Vagina (tissue), 2 donors: ENCODE measurements around the gene PARP9. TPM values are rescaled to one million over a fixed set of nuclear protein-coding genes. Genes with fewer than 3 reads are reported as not detected.

Experiments used
- DNase-seq, 2 donors: peaks; one replicate each; pipeline ENCODE4 v3.0.0-alpha.2; 2017; ENCODE audit errors: extremely low spot score in 2 of 2
- H3K27ac ChIP-seq: fragments of 200-600 bp; sonication (generic); one replicate; pipeline ENCODE4 v1.5.1; 2019
- H3K27me3 ChIP-seq: fragments of 200-600 bp; sonication (generic); one replicate; pipeline ENCODE4 v1.5.1; 2019
- H3K36me3 ChIP-seq, 2 donors: fragments of 200-600 bp; sonication (generic); one replicate each; pipeline ENCODE4 v1.5.1; 2017 to 2019
- H3K4me1 ChIP-seq: fragments of 200-600 bp; sonication (generic); one replicate; pipeline ENCODE4 v1.5.1; 2019
- H3K4me3 ChIP-seq, 2 donors: fragments of 200-600 bp; sonication (generic); 1 replicate in 1 of 2; 2 replicates in 1 of 2; pipeline ENCODE4 v1.5.1; 2016 to 2019
- H3K9me3 ChIP-seq: fragments of 200-600 bp; sonication (generic); one replicate; pipeline ENCODE4 v1.5.1; 2019
- CTCF ChIP-seq, 3 experiments: fragments of 450-650 bp in 2 of 3; fragments of 200-600 bp in 1 of 3; sonication (generic) in 1 of 3; IDR thresholded peaks; one replicate each; pipeline ENCODE4 v1.5.1; 2017 to 2019; ENCODE audit warnings: antibody characterized with exemption in 3 of 3, mild to moderate bottlenecking in 2 of 3, moderate library complexity in 2 of 3
- POLR2A ChIP-seq, 2 donors: fragments of 450-650 bp; IDR thresholded peaks; one replicate each; pipeline ENCODE4 v1.6.1; 2017; ENCODE audit warnings: antibody characterized with exemption in 2 of 2, mild to moderate bottlenecking in 2 of 2, moderate library complexity in 2 of 2
- POLR2AphosphoS5 ChIP-seq, 2 donors: sonication (generic); formaldehyde crosslinking; IDR thresholded peaks; one replicate each; pipeline ENCODE4 v1.9.0; 2017; ENCODE audit warnings: antibody characterized with exemption in 2 of 2, mild to moderate bottlenecking in 2 of 2, low read depth in 1 of 2; ENCODE audit not compliant: insufficient read depth in 1 of 2
- intact Hi-C: fragments of 100-400 bp; cut with DNase I; formaldehyde crosslinking; loops from one replicate; pipeline ENCODE4 v1.15.1; 2023
- total RNA-seq: library from RNA; depleted of rRNA; stranded (reverse); fragments of >200 nt; gene quantifications from one replicate; pipeline ENCODE4 v1.2.3, GENCODE V29; 2016

The PARP9 gene
- total RNA-seq, 1 donor from 2014 or later, result 19.4 TPM

- Histone ChIP-seq H3K36me3 (peaks cover 0 to 31% of the 10 kb centered on the region in 2 donors), H3K27me3 (no peaks in the 10 kb centered on the region), H3K4me1 (peaks cover 4% of the 10 kb centered on the region), H3K9me3 (no peaks in the 10 kb centered on the region), H3K27ac (no peak overlapping the region), H3K4me3 (no peak overlapping the region)
- intact Hi-C loops, result no loop called here
- no peak for TF ChIP-seq CTCF (IDR thresholded peaks at IDR 0.05)
- no peak for TF ChIP-seq POLR2A (IDR thresholded peaks at IDR 0.05)
- no peak for TF ChIP-seq POLR2AphosphoS5 (IDR thresholded peaks at IDR 0.05; ENCODE audit: insufficient read depth in 1 of 2, low read depth in 1 of 2)
- no peak for DNase-seq
Measured at GRCh38 chr3:122538956-122539490, 25.1 kb downstream of the PARP9 start.

GRCh38 chr3:122536632-122537001 is 27.5 kb downstream of the PARP9 start:
- no peak for DNase-seq
- intact Hi-C loops, result no loop called here
- Histone ChIP-seq H3K4me3 (no peak overlapping the region), H3K27ac (no peak overlapping the region), H3K36me3 (peaks cover 0 to 52% of the 10 kb centered on the region in 2 donors), H3K27me3 (no peaks in the 10 kb centered on the region), H3K9me3 (no peaks in the 10 kb centered on the region), H3K4me1 (peaks cover 4% of the 10 kb centered on the region)
- no peak for TF ChIP-seq POLR2AphosphoS5 (IDR thresholded peaks at IDR 0.05; ENCODE audit: insufficient read depth in 1 of 2, low read depth in 1 of 2)
- no peak for TF ChIP-seq CTCF (IDR thresholded peaks at IDR 0.05)
- no peak for TF ChIP-seq POLR2A (IDR thresholded peaks at IDR 0.05)

- TF ChIP-seq POLR2A (IDR thresholded peaks at IDR 0.05), result no peak
- no peak for TF ChIP-seq POLR2AphosphoS5 (IDR thresholded peaks at IDR 0.05; ENCODE audit: insufficient read depth in 1 of 2, low read depth in 1 of 2)
- TF ChIP-seq CTCF (IDR thresholded peaks at IDR 0.05), result no peak
- Histone ChIP-seq H3K27me3 (no peaks in the 10 kb centered on the region), H3K4me3 (no peak overlapping the region), H3K36me3 (peaks cover 0 to 55% of the 10 kb centered on the region in 2 donors), H3K9me3 (no peaks in the 10 kb centered on the region), H3K27ac (no peak overlapping the region), H3K4me1 (peaks cover 4% of the 10 kb centered on the region)
- DNase-seq, result no peak
- intact Hi-C loops, result no loop called here
Measured at GRCh38 chr3:122535964-122536631, 28.0 kb downstream of the PARP9 start.

GRCh38 chr3:122533931-122534334 is 30.2 kb downstream of the PARP9 start:
- no peak for TF ChIP-seq POLR2A (IDR thresholded peaks at IDR 0.05)
- TF ChIP-seq CTCF (IDR thresholded peaks at IDR 0.05), result no peak
- TF ChIP-seq POLR2AphosphoS5 (IDR thresholded peaks at IDR 0.05; ENCODE audit: insufficient read depth in 1 of 2, low read depth in 1 of 2), result peak in 1 of 2 donors; percentile 40
- DNase-seq, result no peak
- Histone ChIP-seq H3K9me3 (no peaks in the 10 kb centered on the region), H3K27ac (no peak overlapping the region), H3K27me3 (no peaks in the 10 kb centered on the region), H3K4me1 (peaks cover 3% of the 10 kb centered on the region), H3K36me3 (peaks cover 0 to 60% of the 10 kb centered on the region in 2 donors), H3K4me3 (no peak overlapping the region)
- intact Hi-C loops, result no loop called here

GRCh38 chr3:122533480-122533879 is 30.6 kb downstream of the PARP9 start:
- H3K9me3 ChIP-seq, result no peaks in the 10 kb centered on the region
- intact Hi-C loops, result no loop called here
- peaks cover under 1 to 60% of the 10 kb centered on the region in 2 donors for H3K36me3 ChIP-seq
- TF ChIP-seq POLR2AphosphoS5 (IDR thresholded peaks at IDR 0.05; ENCODE audit: insufficient read depth in 1 of 2, low read depth in 1 of 2), result no peak
- TF ChIP-seq CTCF (IDR thresholded peaks at IDR 0.05), result no peak
- no peak for TF ChIP-seq POLR2A (IDR thresholded peaks at IDR 0.05)
- H3K4me1 ChIP-seq, result no peaks in the 10 kb centered on the region
- no peak overlapping the region for H3K27ac ChIP-seq
- no peaks in the 10 kb centered on the region for H3K27me3 ChIP-seq
- DNase-seq, result no peak
- H3K4me3 ChIP-seq, result no peak overlapping the region
